SK-N-MC (cell line): ENCODE results near the gene PROB1.

Source experiments
- DNase-seq: peaks from one replicate; pipeline ENCODE4 v3.0.0-alpha.2; 2011; ENCODE audit warnings: low read depth, low spot score
- H3K27ac ChIP-seq: fragments of 200-600 bp; sonication (generic); 2 replicates; pipeline ENCODE4 v1.5.1; 2016; ENCODE audit warnings: mixed run types
- H3K36me3 ChIP-seq: fragments of 200-600 bp; sonication (generic); 2 replicates; pipeline ENCODE4 v1.6.1; 2017; ENCODE audit warnings: antibody characterized with exemption, low read length, mixed read lengths; ENCODE audit not compliant: insufficient read depth
- H3K4me3 ChIP-seq: fragments of 200-600 bp; sonication (generic); 2 replicates; pipeline ENCODE4 v1.5.1; 2016
- H3K9ac ChIP-seq: fragments of 200-600 bp; sonication (generic); 2 replicates; pipeline ENCODE4 v1.8.0; 2017; ENCODE audit warnings: mixed run types, mixed read lengths; ENCODE audit not compliant: insufficient read length
- H3K9me3 ChIP-seq: fragments of 200-600 bp; sonication (generic); 2 replicates; pipeline ENCODE4 v1.6.1; 2017; ENCODE audit warnings: low read depth, mild to moderate bottlenecking, antibody characterized with exemption, low read length, moderate library complexity, mixed read lengths
- EZH2 ChIP-seq: fragments of 200-600 bp; sonication (generic); IDR thresholded peaks from one replicate; pipeline ENCODE4 v1.6.1; 2017; ENCODE audit warnings: antibody characterized with exemption
- FOXP2 ChIP-seq: optimal IDR thresholded peaks from 2 replicates; pipeline ENCODE3; 2011; ENCODE audit warnings: mild to moderate bottlenecking, moderate library complexity; ENCODE audit not compliant: insufficient read depth; ENCODE audit errors: extremely low read length, control extremely low read depth
- POLR2AphosphoS5 ChIP-seq: IDR thresholded peaks from 2 replicates; pipeline ENCODE4 v1.6.1; 2012; ENCODE audit warnings: mild to moderate bottlenecking, low read depth, low read length, borderline replicate concordance

The PROB1 gene

DNA sequence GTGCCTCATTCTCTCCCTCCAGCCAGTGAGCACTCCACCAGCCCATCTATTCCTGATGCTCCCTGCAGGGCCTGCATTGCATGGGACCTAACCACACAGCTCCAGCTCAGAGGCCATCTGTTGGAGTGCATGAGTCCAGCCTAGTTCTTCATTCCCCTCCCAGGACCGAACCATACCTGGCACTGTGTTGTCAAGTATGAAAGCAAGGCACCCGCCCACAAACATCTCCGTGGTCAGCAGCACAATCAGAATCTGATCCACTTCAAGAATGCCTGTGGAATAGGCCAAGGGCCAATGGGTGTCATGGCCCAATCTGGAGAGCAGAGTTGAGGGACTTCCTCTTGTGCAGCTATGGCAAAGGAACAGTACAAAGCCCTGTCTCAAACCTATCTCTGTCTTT, 17.7 kb downstream of the PROB1 start:
- no peak overlapping the region for H3K9ac ChIP-seq
- no peak overlapping the region for H3K4me3 ChIP-seq
- no peaks in the 10 kb centered on the region for H3K9me3 ChIP-seq
- H3K27ac ChIP-seq, result no peak overlapping the region
- no peak for DNase-seq
- TF ChIP-seq EZH2, result no peak
- no peaks in the 10 kb centered on the region; the same call in 1 of the 2 replicates for H3K36me3 ChIP-seq

DNA sequence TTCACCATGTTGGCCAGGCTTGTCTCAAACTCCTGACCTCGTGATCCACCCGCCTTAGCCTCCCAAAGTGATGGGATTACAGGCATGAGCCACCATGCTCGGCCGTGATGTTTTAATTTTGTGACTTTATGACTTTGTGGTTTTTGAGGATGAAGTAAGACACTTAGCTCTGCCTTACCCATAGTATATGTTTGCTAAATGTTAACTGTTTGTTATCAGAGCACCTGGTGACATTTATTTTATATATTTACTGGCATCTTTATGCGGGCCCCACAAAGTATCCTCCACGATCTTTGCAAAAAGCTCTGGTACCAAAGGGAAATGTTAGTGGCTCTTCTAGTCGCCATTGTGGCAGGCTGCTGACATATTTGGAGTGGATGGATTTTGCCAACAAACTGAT, 18.5 kb downstream of the PROB1 start:
- no peak overlapping the region for H3K9ac ChIP-seq
- no peaks in the 10 kb centered on the region for H3K9me3 ChIP-seq
- DNase-seq, result no peak
- peaks cover 8% of the 10 kb centered on the region for H3K36me3 ChIP-seq
- TF ChIP-seq POLR2AphosphoS5 (no peak), EZH2 (no peak), FOXP2 (no peak)
- no peak overlapping the region for H3K27ac ChIP-seq
- H3K4me3 ChIP-seq, result no peak overlapping the region

DNA sequence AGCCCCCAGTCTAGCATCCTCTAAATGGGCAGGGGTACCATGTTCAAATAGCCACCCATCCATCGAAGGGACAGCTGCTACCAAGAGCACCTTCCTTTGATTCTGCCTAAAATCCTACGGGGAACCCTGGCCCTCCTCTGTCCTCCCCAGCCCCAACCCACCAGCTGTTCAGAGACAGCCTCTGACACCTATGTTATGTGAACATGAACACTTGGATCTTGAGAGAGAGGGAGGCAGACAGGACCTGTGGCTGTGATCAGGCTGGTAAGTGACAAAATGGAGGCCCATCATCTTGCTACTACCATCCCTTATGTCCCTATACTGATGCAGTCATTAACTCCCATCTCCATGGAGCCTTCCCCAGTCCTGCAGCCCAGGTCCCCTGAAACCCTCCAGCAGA, 20.0 kb downstream of the PROB1 start:
- Histone ChIP-seq H3K9me3 (no peaks in the 10 kb centered on the region), H3K4me3 (no peak overlapping the region), H3K36me3 (peaks cover 13% of the 10 kb centered on the region), H3K9ac (no peak overlapping the region), H3K27ac (no peak overlapping the region)
- no peak for DNase-seq
- TF ChIP-seq EZH2, result no peak
- TF ChIP-seq POLR2AphosphoS5, result no peak; the same call in 1 of the 2 replicates
- TF ChIP-seq FOXP2, result no peak

DNA sequence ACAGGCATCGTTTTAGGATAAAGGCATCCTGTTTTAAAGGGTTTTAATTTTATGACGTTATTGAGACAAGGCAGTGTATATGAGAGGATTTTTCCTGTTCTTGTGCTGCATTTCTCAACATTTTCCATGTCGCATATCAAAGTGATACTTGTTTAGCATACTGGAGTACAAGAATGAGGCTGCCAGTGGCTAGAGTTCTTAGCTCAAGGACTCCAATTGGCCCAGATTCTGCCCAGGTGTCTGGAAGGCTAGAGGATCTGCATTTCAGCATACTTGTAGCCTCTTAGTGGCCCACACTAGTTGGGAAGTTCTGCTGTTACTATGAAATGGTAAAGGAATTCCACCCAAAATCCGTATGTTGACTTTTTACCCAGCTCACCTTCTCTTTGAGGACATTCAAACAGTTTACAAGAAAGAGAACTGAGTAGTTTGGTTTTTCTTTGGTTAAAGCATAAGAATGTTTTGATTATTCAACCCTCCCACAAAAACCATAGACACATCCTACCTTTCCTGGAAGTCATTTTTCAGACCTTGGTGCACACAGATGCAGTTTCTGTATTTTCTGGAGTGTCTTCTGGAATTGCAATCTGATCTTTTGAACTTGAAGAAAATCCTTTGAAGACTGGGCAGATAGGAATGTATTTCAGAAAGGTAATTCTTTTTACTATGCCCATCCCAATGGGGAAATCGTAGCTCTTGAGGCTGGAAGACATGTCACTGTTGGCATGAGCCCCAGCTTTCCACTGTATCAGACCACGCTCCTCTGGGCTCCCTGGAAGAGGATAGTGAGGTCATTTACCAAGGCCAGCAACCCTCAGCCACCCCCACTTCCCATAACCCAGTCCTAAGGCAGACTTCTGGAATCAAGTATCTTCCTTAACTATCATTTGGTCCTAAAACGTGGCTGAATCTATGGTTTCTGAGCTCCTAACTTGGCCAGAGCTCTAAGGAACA, 23.1 kb downstream of the PROB1 start:
- Histone ChIP-seq H3K9me3 (no peaks in the 10 kb centered on the region), H3K36me3 (peaks cover 38% of the 10 kb centered on the region), H3K27ac (no peak overlapping the region), H3K9ac (no peak overlapping the region), H3K4me3 (no peak overlapping the region)
- TF ChIP-seq POLR2AphosphoS5 (no peak), FOXP2 (no peak), EZH2 (no peak)
- no peak for DNase-seq

DNA sequence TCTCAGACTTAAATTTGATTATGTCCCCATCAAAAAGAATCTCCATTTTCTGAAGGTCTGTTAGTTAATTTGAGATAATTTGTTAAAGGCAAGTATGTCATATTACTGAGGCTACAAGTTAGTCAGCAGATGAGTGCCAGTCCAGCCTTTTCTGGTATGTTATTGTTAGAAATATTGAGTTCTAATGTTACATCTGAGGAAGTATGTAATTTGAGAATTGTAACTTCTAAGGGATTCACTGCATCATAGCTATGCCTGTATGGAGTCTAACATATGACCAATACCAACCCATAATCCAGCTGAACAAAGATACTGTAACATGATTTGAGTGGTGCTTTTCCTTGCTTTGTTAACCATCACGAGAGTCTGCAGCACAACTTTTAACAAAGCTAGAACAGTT, 25.7 kb downstream of the PROB1 start:
- Histone ChIP-seq H3K27ac (no peak overlapping the region), H3K9ac (no peak overlapping the region), H3K4me3 (no peak overlapping the region), H3K36me3 (peaks cover 60% of the 10 kb centered on the region), H3K9me3 (no peaks in the 10 kb centered on the region)
- TF ChIP-seq FOXP2, result no peak
- TF ChIP-seq EZH2, result no peak
- TF ChIP-seq POLR2AphosphoS5, result no peak
- no peak for DNase-seq

DNA sequence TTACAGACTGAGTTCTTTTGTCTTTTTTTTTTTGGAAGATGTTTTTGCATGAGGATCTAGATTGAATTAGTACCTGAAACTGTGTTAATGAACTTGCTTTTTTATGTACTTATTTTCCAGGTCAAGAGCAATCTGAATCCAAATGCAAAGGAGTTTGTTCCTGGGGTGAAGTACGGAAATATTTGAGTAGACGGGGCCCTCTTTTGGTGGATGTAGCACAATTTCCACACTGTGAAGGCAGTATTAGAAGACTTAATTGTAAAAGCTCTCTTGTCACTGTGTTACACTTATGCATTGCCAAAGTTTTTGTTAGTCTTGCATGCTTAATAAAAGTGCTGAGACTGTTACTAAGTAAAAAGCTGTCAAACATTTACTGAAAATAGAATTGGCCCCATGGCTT, 26.3 kb downstream of the PROB1 start:
- no peak for DNase-seq
- no peak for TF ChIP-seq EZH2
- no peak for TF ChIP-seq FOXP2
- TF ChIP-seq POLR2AphosphoS5, result no peak
- no peaks in the 10 kb centered on the region for H3K9me3 ChIP-seq
- H3K4me3 ChIP-seq, result no peak overlapping the region
- no peak overlapping the region for H3K9ac ChIP-seq
- no peak overlapping the region for H3K27ac ChIP-seq
- peaks cover 66% of the 10 kb centered on the region for H3K36me3 ChIP-seq

DNA sequence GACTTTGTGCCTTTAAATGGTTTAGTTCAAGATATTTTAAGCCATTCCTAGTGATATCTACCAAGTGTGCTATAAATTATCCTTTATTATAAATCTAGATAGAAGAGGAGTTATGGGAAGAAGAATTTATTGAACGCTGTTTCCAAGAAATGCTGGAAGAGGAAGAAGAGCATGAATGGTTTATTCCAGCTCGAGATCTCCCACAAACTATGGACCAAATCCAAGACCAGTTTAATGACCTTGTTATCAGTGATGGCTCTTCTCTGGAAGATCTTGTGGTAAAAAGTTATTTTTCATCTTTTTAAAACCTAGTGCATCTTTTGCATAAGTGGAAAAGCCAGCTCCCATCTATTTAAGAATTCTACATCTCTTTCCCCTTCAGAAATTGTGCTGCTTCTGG, 30.4 kb downstream of the PROB1 start:
- Histone ChIP-seq H3K36me3 (peaks cover 57% of the 10 kb centered on the region), H3K27ac (no peak overlapping the region), H3K9me3 (no peaks in the 10 kb centered on the region), H3K4me3 (no peak overlapping the region), H3K9ac (no peak overlapping the region)
- TF ChIP-seq EZH2 (no peak), FOXP2 (no peak), POLR2AphosphoS5 (no peak)
- DNase-seq, result no peak

DNA sequence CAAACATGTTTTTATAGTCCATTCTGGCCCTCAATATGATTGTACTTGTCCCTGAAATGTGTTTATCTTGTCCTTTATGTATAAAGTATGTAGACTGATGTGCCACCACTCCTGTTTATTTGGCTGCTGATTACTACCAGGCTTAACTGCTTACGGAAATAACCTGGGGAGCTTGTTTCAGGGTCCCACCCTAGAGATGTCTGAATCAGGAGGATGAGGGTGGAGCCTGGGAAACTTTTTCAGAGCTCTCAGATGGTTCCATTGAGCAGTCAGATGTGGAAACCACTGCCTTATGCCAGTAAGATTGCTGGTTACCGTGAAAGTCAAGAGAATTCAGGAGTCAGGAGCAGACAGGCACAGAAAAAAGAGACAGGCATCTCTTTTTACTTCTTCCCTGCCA, 31.0 kb downstream of the PROB1 start:
- H3K4me3 ChIP-seq, result no peak overlapping the region
- peaks cover 54% of the 10 kb centered on the region for H3K36me3 ChIP-seq
- no peak overlapping the region for H3K9ac ChIP-seq
- no peak overlapping the region for H3K27ac ChIP-seq
- no peaks in the 10 kb centered on the region for H3K9me3 ChIP-seq
- no peak for DNase-seq
- TF ChIP-seq FOXP2, result no peak
- TF ChIP-seq POLR2AphosphoS5, result no peak
- TF ChIP-seq EZH2, result no peak

DNA sequence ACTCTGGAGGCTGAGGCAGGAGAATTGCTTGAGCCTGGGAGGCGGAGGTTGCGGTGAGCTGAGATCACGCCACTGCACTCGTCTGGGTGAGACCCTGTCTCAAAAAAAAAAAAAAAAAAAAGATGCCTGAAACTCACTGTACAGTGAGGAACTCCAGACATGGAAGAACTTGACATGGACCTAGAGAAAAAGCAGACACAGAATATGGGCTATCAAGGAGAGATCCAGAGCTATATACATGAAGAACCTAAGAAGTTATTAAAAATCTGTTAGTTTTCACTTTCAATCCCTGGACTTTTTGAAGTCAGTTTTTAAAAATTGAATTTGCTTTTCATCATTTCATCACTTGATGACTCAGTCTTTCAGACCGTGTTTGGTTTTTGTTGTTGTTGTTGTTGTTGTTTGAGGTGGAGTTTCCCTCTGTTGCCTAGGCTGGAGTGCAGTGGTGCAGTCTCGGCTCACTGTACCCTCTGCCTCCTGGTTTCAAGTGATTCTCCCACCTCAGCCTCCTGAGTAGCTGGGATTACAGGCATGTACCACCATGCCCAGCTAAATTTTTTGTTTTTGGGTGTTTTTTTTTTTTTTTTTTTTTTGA, 33.0 kb downstream of the PROB1 start:
- H3K27ac ChIP-seq, result no peak overlapping the region
- no peak overlapping the region for H3K4me3 ChIP-seq
- TF ChIP-seq POLR2AphosphoS5, result no peak
- no peak for TF ChIP-seq EZH2
- no peak for TF ChIP-seq FOXP2
- H3K36me3 ChIP-seq, result peaks cover 58% of the 10 kb centered on the region
- H3K9ac ChIP-seq, result no peak overlapping the region
- H3K9me3 ChIP-seq, result no peaks in the 10 kb centered on the region
- no peak for DNase-seq

DNA sequence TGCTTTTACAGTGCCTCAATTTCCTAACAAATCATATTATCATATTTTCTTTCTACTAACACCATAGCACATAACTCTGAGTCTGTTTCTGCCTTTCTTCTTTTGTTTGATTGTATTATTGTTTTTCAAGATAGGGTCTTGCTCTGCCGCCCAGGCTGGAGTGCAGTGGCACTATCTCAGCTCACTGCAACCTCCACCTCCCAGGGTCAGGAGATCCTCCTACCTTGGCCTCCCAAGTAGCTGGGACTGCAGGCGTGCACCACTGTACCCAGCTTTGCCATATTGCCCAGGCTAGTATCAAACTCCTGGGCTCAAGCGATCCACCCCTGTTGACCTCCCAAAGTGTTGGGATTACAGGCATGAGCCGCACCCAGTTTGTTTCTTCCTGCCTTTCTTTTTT, 34.5 kb downstream of the PROB1 start:
- no peak for TF ChIP-seq POLR2AphosphoS5
- no peak for TF ChIP-seq FOXP2
- TF ChIP-seq EZH2, result no peak
- Histone ChIP-seq H3K9me3 (no peaks in the 10 kb centered on the region), H3K9ac (no peak overlapping the region), H3K4me3 (no peak overlapping the region), H3K36me3 (peaks cover 44% of the 10 kb centered on the region), H3K27ac (no peak overlapping the region)
- no peak for DNase-seq
